NCI-H2196 (cell line): ENCODE results near the gene EIF5A2.
"Not testable (repeated sequence)": the region's sequence is repeated elsewhere in the genome, so short reads cannot be mapped to it uniquely, and the experiment has no call there.

Experiments used
- DNase-seq: peaks from one replicate; lab custom pipeline; 2025; ENCODE audit not compliant: unreplicated experiment; lab: John Stamatoyannopoulos, UW

The EIF5A2 gene

GRCh38 chr3:170897199-170897598 lies 11.2 kb downstream of the EIF5A2 start:
- DNase-seq: not testable (repeated sequence)

GRCh38 chr3:170896781-170897180 lies 11.7 kb downstream of the EIF5A2 start:
- DNase-seq: no peak

- DNase-seq: not testable (repeated sequence)
Observed at GRCh38 chr3:170896333-170896732, 12.1 kb downstream of the EIF5A2 start.

GRCh38 chr3:170893895-170894294 lies 14.5 kb downstream of the EIF5A2 start:
- DNase-seq: no peak

GRCh38 chr3:170889630-170890029 lies 18.8 kb downstream of the EIF5A2 start:
- DNase-seq: no peak

- DNase-seq: no peak
Observed at GRCh38 chr3:170889132-170889531, 19.3 kb downstream of the EIF5A2 start.

GRCh38 chr3:170884109-170884930 lies 24.1 kb downstream of the EIF5A2 start:
- not testable (repeated sequence) for DNase-seq

- DNase-seq: not testable (repeated sequence)
Observed at GRCh38 chr3:170878688-170879087, 29.7 kb downstream of the EIF5A2 start.

GRCh38 chr3:170877311-170877710 lies 31.1 kb downstream of the EIF5A2 start:
- not testable (repeated sequence) for DNase-seq

GRCh38 chr3:170876537-170876936 lies 31.9 kb downstream of the EIF5A2 start:
- no peak for DNase-seq

- no peak for DNase-seq
Observed at GRCh38 chr3:170869645-170870593, 38.5 kb downstream of the EIF5A2 start, which contains the start of gene RPL22L1. Gene RPL22L1 (minus strand): TSS chr3:170870195. CDS start chr3:170870167, 28 bp downstream.

- DNase-seq: no peak
Observed at GRCh38 chr3:170869239-170869590, 39.2 kb downstream of the EIF5A2 start.

GRCh38 chr3:170868577-170869238 lies 39.7 kb downstream of the EIF5A2 start:
- DNase-seq: no peak

- DNase-seq: no peak
Observed at GRCh38 chr3:170867143-170867937, 41.1 kb downstream of the EIF5A2 start.

- no peak for DNase-seq
Observed at GRCh38 chr3:170866499-170866898, 41.9 kb downstream of the EIF5A2 start.

- no peak for DNase-seq
Observed at GRCh38 chr3:170865209-170866094, 43.0 kb downstream of the EIF5A2 start.

- DNase-seq: no peak
Observed at GRCh38 chr3:170864525-170865208, 43.8 kb downstream of the EIF5A2 start.

- no peak for DNase-seq
Observed at GRCh38 chr3:170863816-170864215, 44.6 kb downstream of the EIF5A2 start.
